Astrocyte (in vitro differentiated cells and primary cell): ENCODE measurements around the gene TPPP3.

Source experiments
- EZH2 ChIP-seq: IDR thresholded peaks from 2 replicates; pipeline ENCODE4 v1.6.1; 2012; ENCODE audit warnings: mild to moderate bottlenecking, low read length, inconsistent platforms; ENCODE audit not compliant: insufficient read depth
- TF ChIP-seq, protein P1 (sequence below): IDR thresholded peaks from 2 replicates; pipeline ENCODE4 v1.5.1; 2011; ENCODE audit warnings: low read depth, mild to moderate bottlenecking, inconsistent platforms, low read length, moderate library complexity; ENCODE audit not compliant: insufficient read depth

DNA sequence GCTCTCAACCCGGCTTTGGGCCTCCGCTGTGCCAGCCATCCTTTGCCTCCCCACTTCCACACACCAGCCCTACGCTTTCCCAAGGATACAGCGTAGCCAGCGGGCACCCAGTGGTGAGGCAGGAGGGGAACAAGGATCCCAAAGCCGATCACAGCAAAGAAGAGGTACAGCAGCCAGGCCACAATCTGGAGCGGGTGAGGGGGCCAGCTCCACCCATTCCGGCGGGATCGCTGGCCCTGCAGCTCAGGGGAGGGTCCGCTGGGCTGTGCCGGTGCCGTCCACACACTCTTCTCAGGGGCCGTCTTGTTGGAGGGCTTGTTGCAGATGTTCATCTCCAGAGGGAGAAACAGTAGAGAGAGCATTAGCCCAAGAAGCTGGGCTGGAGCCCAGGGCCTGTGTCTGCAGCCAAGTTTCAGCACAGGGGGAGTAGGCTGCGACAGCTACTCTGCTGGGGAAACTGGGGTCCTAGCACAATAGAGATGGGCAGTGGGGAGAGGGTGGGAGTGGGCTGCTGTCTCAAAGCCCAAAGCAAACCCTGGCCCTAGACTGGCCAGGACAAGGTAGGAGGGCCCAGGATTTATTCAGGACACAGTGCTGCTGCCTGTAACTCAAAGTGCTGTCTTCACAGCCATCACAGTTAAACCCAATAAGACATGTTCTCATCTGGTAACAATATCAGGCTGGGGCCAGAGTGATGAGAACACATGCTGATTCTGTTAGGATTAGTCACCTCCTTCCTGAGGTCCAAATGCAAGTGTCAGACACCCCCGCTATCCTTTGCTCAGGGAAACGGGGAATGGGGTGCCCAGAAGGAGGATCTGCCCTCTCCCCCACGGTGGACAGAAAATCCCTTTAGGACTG lies 13.0 kb upstream of the TPPP3 start:
- TF ChIP-seq, protein P1, sequence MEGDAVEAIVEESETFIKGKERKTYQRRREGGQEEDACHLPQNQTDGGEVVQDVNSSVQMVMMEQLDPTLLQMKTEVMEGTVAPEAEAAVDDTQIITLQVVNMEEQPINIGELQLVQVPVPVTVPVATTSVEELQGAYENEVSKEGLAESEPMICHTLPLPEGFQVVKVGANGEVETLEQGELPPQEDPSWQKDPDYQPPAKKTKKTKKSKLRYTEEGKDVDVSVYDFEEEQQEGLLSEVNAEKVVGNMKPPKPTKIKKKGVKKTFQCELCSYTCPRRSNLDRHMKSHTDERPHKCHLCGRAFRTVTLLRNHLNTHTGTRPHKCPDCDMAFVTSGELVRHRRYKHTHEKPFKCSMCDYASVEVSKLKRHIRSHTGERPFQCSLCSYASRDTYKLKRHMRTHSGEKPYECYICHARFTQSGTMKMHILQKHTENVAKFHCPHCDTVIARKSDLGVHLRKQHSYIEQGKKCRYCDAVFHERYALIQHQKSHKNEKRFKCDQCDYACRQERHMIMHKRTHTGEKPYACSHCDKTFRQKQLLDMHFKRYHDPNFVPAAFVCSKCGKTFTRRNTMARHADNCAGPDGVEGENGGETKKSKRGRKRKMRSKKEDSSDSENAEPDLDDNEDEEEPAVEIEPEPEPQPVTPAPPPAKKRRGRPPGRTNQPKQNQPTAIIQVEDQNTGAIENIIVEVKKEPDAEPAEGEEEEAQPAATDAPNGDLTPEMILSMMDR, result no peak
- TF ChIP-seq EZH2, result no peak
